K562 (cell line): ENCODE results near the gene IGSF9. TPM values are rescaled to one million over a fixed set of nuclear protein-coding genes. Genes with fewer than 3 reads are reported as not detected.

Experiments
- ERF ChIP-seq: fragments of 450-650 bp; formaldehyde crosslinking; IDR thresholded peaks from 2 replicates; pipeline ENCODE4 v1.4.0; 2020; ENCODE audit warnings: mild to moderate bottlenecking, mixed read lengths
- KAT7 ChIP-seq: sonication (generic); formaldehyde crosslinking; IDR thresholded peaks from 2 replicates; pipeline ENCODE4 v1.8.0; 2022; ENCODE audit warnings: missing genetic modification reagents, mild to moderate bottlenecking, borderline replicate concordance
- KLF16 ChIP-seq: IDR thresholded peaks from 2 replicates; pipeline ENCODE4 v1.6.1; 2016; ENCODE audit warnings: antibody characterized with exemption
- PTTG1 ChIP-seq: fragments of 450-650 bp; IDR thresholded peaks from 2 replicates; pipeline ENCODE4 v1.6.1; 2016; ENCODE audit warnings: low read depth, mild to moderate bottlenecking, missing genetic modification characterization, missing compliant biosample characterization
- RBM17 ChIP-seq: fragments of 200-400 bp; formaldehyde crosslinking; IDR thresholded peaks from 2 replicates; pipeline ENCODE4 v1.6.1; 2017; ENCODE audit warnings: low read depth, mild to moderate bottlenecking, low read length, borderline replicate concordance
- TBP ChIP-seq: optimal IDR thresholded peaks from 2 replicates; pipeline ENCODE3; 2011; ENCODE audit warnings: low read depth, low read length, improper control_type of control experiment
- WHSC1 ChIP-seq: IDR thresholded peaks from one replicate; pipeline ENCODE4 v1.6.1; 2012; ENCODE audit warnings: low read length, control low read depth, inconsistent platforms
- ZNF274 ChIP-seq: IDR thresholded peaks from 2 replicates; pipeline ENCODE4 v1.6.1; 2011; ENCODE audit warnings: low read depth, mild to moderate bottlenecking, low read length, moderate library complexity, borderline replicate concordance
- polyA plus RNA-seq, 8 experiments: library from polyadenylated mRNA; depleted of rRNA in 4 of 8; stranded (reverse) in 5 of 8; unstranded in 3 of 8; fragments of >200 nt; fragmentation: Nextera tagmentation in 2 of 8; fragmentation: Illumina TruSeq in 1 of 8; extraction: Ambion mirVana in 2 of 8; extraction: Trizol in 1 of 8; gene quantifications; 2 replicates each; pipeline versions ENCODE4 v1.2.1 to v1.2.3, GENCODE V29; 2011 to 2014; ENCODE audit warnings: inconsistent platforms in 1 of 8, missing spikeins in 1 of 8
- total RNA-seq, 7 experiments: library from RNA; depleted of rRNA in 6 of 7; stranded (reverse); fragments of >200 nt in 6 of 7; fragmentation: Illumina TruSeq in 2 of 7; extraction: Trizol in 2 of 7; gene quantifications; 2 replicates each; pipeline versions ENCODE4 v1.2.1 to v1.2.3, GENCODE V29; 2011 to 2021; ENCODE audit warnings: low replicate concordance in 1 of 7
- TF ChIP-seq, protein P1 (sequence below): sonication (generic); formaldehyde crosslinking; IDR thresholded peaks from 2 replicates; pipeline ENCODE4 v1.9.0; 2022; ENCODE audit warnings: mild to moderate bottlenecking, missing genetic modification reagents
- TF ChIP-seq, protein P2 (sequence below): sonication (generic); formaldehyde crosslinking; IDR thresholded peaks from 2 replicates; pipeline ENCODE4 v1.8.1; 2022; ENCODE audit warnings: missing genetic modification reagents
- TF ChIP-seq, protein P3 (sequence below): fragments of 250-450 bp; sonication (Bioruptor Pico); IDR thresholded peaks from 2 replicates; pipeline ENCODE4 v1.5.0; 2021
- TF ChIP-seq, protein P4 (sequence below): fragments of 450-650 bp; IDR thresholded peaks from 2 replicates; pipeline ENCODE4 v1.6.1; 2016; ENCODE audit warnings: mild to moderate bottlenecking, moderate library complexity

IGSF9 gene
- total and polyA plus RNA-seq, 9 of the 15 experiments (the other 6 are each of a cell fraction or from before 2014, with no cell fraction given): 0.03 to 0.29 (median 0.07) TPM; not detected in 1

DNA sequence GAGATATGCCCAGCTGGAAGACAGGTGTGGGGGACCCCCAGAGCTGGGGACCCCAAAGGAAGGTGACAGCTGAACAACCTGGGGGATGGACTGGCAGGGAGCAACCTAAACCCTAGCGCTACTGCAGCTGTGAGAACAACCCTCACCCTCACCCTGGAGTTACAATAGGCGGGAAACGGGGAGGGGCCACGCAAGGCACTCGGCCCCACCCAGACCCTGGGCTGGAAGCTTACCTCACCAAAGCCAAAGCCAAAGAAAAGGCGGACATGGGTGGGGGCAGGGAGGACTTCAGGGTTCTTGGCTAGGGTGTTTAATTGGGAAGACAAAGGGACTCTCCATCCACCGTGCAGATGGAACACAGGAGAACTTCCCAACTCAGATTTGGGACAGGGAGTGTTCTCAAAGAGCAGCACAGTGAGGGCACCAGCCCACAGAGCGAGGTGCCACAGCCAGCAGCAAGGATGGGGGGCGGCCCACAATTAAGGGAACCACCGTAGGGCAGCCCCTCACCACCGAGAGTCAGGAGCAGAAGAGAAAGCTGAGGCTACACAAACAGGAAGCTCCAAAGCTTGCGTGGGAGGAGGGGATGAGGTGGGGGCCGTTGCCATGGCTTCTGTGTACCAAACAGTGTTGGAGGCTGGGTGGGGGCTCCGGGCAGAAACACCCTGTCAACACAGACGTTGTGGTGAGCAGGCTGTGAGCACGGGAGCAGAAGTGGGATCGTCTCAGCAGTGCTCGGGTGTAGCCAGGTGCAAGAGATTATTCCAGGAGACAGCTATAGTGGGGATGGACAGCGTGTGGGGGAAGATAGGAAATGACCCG is 22.0 kb downstream of the IGSF9 start (continued):
- TF ChIP-seq PTTG1 (tag): no peak
- TF ChIP-seq, protein P1, sequence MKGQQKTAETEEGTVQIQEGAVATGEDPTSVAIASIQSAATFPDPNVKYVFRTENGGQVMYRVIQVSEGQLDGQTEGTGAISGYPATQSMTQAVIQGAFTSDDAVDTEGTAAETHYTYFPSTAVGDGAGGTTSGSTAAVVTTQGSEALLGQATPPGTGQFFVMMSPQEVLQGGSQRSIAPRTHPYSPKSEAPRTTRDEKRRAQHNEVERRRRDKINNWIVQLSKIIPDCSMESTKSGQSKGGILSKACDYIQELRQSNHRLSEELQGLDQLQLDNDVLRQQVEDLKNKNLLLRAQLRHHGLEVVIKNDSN (CRISPR knock-in tag): no peak
- TF ChIP-seq WHSC1: no peak
- peak; percentile 42; the same call in 1 of the 2 replicates for TF ChIP-seq KLF16
- TF ChIP-seq, protein P2, sequence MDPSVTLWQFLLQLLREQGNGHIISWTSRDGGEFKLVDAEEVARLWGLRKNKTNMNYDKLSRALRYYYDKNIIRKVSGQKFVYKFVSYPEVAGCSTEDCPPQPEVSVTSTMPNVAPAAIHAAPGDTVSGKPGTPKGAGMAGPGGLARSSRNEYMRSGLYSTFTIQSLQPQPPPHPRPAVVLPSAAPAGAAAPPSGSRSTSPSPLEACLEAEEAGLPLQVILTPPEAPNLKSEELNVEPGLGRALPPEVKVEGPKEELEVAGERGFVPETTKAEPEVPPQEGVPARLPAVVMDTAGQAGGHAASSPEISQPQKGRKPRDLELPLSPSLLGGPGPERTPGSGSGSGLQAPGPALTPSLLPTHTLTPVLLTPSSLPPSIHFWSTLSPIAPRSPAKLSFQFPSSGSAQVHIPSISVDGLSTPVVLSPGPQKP (CRISPR knock-in tag): no peak
- TF ChIP-seq KAT7 (CRISPR knock-in tag): no peak
- TF ChIP-seq ERF (CRISPR knock-in tag): no peak
- TF ChIP-seq, protein P3, sequence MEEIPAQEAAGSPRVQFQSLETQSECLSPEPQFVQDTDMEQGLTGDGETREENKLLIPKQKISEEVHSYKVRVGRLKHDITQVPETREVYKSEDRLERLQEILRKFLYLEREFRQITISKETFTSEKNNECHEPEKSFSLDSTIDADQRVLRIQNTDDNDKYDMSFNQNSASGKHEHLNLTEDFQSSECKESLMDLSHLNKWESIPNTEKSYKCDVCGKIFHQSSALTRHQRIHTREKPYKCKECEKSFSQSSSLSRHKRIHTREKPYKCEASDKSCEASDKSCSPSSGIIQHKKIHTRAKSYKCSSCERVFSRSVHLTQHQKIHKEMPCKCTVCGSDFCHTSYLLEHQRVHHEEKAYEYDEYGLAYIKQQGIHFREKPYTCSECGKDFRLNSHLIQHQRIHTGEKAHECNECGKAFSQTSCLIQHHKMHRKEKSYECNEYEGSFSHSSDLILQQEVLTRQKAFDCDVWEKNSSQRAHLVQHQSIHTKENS (CRISPR knock-in tag): no peak
- no peak for TF ChIP-seq RBM17
- TF ChIP-seq ZNF274: no peak
- TF ChIP-seq TBP: peak; percentile 82
- TF ChIP-seq, protein P4, sequence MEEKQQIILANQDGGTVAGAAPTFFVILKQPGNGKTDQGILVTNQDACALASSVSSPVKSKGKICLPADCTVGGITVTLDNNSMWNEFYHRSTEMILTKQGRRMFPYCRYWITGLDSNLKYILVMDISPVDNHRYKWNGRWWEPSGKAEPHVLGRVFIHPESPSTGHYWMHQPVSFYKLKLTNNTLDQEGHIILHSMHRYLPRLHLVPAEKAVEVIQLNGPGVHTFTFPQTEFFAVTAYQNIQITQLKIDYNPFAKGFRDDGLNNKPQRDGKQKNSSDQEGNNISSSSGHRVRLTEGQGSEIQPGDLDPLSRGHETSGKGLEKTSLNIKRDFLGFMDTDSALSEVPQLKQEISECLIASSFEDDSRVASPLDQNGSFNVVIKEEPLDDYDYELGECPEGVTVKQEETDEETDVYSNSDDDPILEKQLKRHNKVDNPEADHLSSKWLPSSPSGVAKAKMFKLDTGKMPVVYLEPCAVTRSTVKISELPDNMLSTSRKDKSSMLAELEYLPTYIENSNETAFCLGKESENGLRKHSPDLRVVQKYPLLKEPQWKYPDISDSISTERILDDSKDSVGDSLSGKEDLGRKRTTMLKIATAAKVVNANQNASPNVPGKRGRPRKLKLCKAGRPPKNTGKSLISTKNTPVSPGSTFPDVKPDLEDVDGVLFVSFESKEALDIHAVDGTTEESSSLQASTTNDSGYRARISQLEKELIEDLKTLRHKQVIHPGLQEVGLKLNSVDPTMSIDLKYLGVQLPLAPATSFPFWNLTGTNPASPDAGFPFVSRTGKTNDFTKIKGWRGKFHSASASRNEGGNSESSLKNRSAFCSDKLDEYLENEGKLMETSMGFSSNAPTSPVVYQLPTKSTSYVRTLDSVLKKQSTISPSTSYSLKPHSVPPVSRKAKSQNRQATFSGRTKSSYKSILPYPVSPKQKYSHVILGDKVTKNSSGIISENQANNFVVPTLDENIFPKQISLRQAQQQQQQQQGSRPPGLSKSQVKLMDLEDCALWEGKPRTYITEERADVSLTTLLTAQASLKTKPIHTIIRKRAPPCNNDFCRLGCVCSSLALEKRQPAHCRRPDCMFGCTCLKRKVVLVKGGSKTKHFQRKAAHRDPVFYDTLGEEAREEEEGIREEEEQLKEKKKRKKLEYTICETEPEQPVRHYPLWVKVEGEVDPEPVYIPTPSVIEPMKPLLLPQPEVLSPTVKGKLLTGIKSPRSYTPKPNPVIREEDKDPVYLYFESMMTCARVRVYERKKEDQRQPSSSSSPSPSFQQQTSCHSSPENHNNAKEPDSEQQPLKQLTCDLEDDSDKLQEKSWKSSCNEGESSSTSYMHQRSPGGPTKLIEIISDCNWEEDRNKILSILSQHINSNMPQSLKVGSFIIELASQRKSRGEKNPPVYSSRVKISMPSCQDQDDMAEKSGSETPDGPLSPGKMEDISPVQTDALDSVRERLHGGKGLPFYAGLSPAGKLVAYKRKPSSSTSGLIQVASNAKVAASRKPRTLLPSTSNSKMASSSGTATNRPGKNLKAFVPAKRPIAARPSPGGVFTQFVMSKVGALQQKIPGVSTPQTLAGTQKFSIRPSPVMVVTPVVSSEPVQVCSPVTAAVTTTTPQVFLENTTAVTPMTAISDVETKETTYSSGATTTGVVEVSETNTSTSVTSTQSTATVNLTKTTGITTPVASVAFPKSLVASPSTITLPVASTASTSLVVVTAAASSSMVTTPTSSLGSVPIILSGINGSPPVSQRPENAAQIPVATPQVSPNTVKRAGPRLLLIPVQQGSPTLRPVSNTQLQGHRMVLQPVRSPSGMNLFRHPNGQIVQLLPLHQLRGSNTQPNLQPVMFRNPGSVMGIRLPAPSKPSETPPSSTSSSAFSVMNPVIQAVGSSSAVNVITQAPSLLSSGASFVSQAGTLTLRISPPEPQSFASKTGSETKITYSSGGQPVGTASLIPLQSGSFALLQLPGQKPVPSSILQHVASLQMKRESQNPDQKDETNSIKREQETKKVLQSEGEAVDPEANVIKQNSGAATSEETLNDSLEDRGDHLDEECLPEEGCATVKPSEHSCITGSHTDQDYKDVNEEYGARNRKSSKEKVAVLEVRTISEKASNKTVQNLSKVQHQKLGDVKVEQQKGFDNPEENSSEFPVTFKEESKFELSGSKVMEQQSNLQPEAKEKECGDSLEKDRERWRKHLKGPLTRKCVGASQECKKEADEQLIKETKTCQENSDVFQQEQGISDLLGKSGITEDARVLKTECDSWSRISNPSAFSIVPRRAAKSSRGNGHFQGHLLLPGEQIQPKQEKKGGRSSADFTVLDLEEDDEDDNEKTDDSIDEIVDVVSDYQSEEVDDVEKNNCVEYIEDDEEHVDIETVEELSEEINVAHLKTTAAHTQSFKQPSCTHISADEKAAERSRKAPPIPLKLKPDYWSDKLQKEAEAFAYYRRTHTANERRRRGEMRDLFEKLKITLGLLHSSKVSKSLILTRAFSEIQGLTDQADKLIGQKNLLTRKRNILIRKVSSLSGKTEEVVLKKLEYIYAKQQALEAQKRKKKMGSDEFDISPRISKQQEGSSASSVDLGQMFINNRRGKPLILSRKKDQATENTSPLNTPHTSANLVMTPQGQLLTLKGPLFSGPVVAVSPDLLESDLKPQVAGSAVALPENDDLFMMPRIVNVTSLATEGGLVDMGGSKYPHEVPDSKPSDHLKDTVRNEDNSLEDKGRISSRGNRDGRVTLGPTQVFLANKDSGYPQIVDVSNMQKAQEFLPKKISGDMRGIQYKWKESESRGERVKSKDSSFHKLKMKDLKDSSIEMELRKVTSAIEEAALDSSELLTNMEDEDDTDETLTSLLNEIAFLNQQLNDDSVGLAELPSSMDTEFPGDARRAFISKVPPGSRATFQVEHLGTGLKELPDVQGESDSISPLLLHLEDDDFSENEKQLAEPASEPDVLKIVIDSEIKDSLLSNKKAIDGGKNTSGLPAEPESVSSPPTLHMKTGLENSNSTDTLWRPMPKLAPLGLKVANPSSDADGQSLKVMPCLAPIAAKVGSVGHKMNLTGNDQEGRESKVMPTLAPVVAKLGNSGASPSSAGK: no peak
